Fibroblast of mammary gland (primary cell): ENCODE results near the gene C11orf24.

Experiments used
- DNase-seq: peaks from one replicate; pipeline ENCODE4 v3.0.0-alpha.2; 2010; ENCODE audit warnings: low read depth
- H3K4me3 ChIP-seq: 2 replicates; pipeline ENCODE4 v1.5.1; 2011; ENCODE audit warnings: low read depth, mild to moderate bottlenecking, low read length, moderate library complexity; ENCODE audit not compliant: control insufficient read depth
- TF ChIP-seq, protein P1 (sequence below): conservative IDR thresholded peaks from 2 replicates; pipeline ENCODE4 v1.5.1; 2011; ENCODE audit warnings: low read depth, low read length, inconsistent platforms; ENCODE audit not compliant: control insufficient read depth, insufficient read depth

The C11orf24 gene

DNA sequence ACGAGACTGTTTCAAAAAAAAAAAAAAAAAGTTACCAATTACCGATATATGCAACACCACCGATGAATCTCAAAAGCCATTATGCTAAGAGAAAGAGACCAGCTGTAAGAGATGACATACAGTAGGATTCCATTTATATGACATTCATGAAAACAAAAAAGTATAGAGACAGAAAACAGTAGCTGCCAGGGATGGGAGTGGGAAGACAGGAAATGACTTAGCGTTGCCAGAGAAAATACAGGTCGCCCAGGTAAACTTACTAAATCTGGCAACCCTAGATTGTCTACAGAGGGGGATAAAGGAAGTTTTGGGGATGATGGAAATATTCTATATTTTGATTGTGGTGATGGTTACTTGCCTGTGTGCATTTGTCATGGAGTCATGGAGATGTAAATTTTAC, 7.9 kb upstream of the C11orf24 start:
- TF ChIP-seq, protein P1, sequence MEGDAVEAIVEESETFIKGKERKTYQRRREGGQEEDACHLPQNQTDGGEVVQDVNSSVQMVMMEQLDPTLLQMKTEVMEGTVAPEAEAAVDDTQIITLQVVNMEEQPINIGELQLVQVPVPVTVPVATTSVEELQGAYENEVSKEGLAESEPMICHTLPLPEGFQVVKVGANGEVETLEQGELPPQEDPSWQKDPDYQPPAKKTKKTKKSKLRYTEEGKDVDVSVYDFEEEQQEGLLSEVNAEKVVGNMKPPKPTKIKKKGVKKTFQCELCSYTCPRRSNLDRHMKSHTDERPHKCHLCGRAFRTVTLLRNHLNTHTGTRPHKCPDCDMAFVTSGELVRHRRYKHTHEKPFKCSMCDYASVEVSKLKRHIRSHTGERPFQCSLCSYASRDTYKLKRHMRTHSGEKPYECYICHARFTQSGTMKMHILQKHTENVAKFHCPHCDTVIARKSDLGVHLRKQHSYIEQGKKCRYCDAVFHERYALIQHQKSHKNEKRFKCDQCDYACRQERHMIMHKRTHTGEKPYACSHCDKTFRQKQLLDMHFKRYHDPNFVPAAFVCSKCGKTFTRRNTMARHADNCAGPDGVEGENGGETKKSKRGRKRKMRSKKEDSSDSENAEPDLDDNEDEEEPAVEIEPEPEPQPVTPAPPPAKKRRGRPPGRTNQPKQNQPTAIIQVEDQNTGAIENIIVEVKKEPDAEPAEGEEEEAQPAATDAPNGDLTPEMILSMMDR = no peak
- H3K4me3 ChIP-seq = no peak overlapping the region
- DNase-seq = no peak

- no peak for DNase-seq
- TF ChIP-seq, protein P1 = no peak
- no peak overlapping the region for H3K4me3 ChIP-seq
These were observed 5.1 kb upstream of the C11orf24 start for GRCh38 chr11:68276861-68277260.

DNA sequence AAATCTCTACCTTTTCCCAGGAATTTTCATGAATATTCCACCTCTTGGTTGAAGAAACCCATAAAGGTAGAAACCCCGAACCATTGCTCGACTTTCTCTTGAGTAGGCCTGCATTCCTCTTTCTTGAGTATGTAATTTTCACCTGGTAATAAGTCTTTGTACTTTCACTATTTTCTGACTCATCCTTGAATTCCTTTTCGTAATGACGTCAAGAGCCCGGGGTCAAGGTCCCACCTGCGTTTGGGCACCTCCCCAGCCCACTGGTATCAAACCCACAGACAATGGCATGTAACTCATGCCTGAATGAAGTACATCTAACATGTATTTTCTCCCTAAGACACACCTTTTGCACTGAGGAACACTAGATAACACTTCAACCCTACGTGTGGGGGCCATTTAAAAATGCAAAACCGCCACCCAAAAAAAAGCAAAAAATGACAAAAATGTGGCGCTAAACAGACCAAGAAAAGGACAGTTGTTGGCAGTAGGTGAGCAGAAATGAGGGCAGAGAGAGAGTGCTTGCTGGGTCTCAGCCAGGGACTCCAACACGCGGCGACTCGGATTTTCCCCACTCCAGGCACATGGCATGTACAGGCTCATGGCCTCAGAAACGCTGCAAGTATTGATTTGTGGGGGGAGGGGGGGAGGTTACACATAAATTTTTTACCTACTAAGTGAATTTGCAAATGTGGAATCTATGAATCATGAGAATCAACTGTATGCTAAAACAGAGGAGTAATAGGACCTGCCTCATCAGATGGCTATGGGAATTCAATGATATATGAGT, 4.1 kb upstream of the C11orf24 start:
- DNase-seq = no peak
- TF ChIP-seq, protein P1 = no peak
- H3K4me3 ChIP-seq = no peak overlapping the region

GRCh38 chr11:68274306-68274705, 2.5 kb upstream of the C11orf24 start:
- no peak for DNase-seq
- no peak overlapping the region for H3K4me3 ChIP-seq
- TF ChIP-seq, protein P1 = no peak

- no peak overlapping the region for H3K4me3 ChIP-seq
- TF ChIP-seq, protein P1 = no peak
- DNase-seq = no peak
These were observed 1.4 kb upstream of the C11orf24 start for GRCh38 chr11:68273026-68273738.

DNA sequence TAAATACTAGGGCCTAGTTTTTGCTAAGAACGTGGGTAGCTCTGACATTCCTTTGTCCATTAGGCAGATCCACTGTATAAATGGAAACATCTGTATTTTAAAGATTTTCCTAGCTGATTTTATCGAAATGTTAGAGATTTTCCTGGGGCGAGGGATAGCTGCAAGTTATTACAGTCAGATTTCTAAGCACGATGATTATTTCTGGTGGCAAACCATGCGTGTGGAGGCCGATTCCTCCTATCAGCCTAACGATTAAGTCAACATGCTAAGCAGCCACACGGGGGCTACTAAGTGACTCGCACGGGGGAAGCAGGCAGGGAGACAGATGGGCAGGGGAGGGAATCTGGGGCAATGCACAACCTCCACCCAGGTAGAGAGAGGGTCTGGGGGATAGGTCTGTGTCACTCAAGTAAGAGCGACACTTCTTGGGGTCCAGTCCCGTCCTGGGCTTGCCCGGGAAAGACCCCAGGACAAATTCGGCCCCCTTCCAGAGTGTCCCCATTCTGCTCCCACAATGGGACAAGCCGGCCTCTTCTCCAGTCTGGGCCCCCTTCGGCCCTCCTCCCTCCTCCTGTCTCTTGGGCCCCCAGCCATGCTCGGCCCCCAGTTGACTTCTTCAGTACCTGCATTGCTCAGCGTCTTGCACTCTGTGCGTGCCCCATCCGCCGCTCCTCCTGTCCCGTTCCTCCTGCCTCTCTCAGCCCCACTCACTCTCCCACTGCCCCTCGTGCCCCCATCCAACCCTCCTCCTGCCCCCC, 571 bp downstream of the C11orf24 start:
- DNase-seq = peak; percentile 74
- H3K4me3 ChIP-seq = peak overlapping the region; percentile 92
- TF ChIP-seq, protein P1 = peak; percentile 53
